GM21447 (cell line): ENCODE results near the gene PPARG.
"Not testable (repeated sequence)": the region's sequence is repeated elsewhere in the genome, so short reads cannot be mapped to it uniquely, and the experiment has no call there.

Experiments
- ATAC-seq: cut with Tn5 transposase; IDR thresholded peaks from one replicate; pipeline ENCODE4 v1.9.1; 2021; ENCODE audit not compliant: unreplicated experiment

PPARG gene

GRCh38 chr3:12288182-12289129 is at the start of gene PPARG:
Gene PPARG, plus strand, starts transcription at chr3:12289070. Its CDS starts 90,642 bp downstream, at chr3:12379712.
- no peak for ATAC-seq

GRCh38 chr3:12239301-12239700 is 49.6 kb upstream of the PPARG start:
- no peak for ATAC-seq

GRCh38 chr3:12242772-12243171 is 46.1 kb upstream of the PPARG start:
- ATAC-seq: no peak

- ATAC-seq: no peak
Observed at GRCh38 chr3:12246497-12247163, 42.2 kb upstream of the PPARG start.

DNA sequence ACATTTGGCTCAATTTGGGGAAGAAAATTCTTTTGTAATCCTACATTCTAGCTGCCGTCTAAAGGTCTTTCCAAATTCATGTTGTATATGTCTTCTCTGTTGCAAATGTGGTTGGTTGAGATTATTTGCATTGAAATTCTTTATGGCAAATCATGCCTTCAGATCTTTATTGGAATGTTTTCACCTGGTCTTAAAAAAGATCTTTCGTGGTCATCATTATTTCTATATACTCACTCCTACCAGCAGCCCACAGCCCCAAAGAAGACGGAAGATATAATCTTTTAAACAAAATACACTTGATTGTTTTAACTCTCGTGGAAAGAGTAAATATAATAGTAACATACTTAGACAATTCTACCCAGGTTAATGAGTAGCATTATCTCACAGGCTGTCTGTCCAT is 41.5 kb upstream of the PPARG start:
- no peak for ATAC-seq

- no peak for ATAC-seq
Observed at GRCh38 chr3:12249519-12249918, 39.4 kb upstream of the PPARG start.

- no peak for ATAC-seq
Observed at GRCh38 chr3:12252889-12253288, 36.0 kb upstream of the PPARG start.

DNA sequence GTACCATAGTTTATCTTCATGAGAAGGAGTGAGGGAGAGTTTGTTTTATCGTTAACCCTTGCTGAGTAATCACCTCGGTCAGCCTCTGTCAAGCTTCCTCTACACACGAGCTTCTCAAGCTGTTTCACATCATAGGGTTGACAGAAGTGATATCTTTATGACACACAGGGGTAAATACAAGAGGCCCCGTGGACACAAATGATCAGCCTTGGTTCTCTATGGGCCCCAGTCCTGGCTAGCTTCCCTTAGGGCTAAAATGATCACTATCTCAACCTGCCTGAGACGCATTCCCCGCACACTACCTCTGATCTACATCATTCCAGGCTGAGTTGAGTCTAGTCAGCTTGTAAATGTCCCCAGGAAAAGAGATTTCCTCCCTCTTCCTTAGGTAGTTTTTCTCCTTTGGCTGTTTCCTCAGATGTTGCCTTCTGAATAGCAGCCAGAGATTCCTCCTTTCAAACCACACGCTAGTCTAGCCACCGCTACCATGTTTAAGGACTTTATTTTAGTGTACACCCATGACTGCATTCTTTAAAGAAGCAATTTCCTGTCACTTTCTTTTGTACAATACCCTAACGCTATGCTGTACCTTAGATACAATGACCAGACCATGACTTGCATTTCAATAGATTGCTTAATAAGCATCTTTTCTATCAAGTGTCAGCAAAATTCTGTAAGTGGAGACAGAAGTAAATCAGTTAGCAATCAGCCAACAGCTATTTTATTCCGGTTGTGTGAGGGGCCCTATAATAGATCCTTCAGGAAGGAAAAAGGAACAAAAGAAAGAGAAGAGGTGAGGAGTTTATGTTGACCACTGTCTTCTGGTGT is 35.1 kb upstream of the PPARG start:
- no peak for ATAC-seq

DNA sequence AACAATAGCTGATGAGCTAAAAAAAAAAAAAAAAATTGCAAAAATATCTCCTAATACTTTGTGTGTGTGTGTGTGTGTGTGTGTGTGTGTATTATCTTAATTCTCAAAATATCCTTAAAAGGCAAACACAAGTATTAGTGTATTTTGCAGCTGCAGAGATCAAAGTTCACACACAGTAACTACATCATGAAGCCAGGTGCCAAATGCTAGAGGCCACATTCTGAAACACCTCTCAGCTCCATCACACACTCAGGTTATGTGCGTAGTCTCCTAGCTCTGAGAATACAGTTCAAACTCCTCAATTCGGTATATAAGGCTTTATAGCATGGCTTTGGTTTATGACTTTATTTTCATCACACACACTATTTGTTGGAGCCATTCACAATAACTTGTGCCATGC is 33.5 kb upstream of the PPARG start:
- ATAC-seq: no peak

DNA sequence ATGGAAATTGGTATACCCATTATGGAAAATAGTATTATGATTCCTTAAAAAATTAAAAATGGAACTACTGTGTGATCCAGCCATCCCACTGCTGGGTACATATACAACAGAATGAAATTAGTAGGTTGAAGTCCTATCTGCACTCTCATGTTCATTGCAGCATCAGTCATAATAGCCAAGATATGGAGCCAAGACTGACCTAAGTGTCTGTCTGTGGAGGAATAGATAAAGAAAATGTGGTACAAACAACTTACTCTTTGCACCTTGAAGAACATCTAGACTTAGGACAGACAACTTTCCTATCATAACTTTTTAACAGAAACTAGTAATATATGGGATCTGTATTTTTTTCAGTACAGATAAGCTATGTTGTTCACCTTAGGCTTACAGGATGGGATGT is 30.0 kb upstream of the PPARG start:
- ATAC-seq: no peak

DNA sequence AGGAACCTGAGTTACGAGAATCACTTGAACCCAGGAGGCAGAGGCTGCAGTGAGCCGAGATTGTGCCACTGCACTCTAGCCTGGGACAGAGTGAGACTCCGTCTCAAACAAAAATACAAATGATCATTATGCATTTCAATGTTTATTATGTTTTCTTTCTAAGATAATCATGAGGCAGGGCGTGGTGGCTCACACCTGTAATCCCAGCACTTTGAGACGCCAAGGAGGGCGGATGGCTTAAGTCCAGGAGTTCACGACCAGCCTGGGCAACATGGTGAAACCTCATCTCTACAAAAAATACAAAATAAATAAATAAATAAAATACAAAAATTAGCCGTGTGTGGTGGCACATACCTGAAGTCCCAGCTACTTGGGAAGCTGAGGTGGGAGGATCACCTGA is 26.7 kb upstream of the PPARG start:
- ATAC-seq: not testable (repeated sequence)

- ATAC-seq: no peak
Observed at GRCh38 chr3:12265508-12265907, 23.4 kb upstream of the PPARG start.

- ATAC-seq: no peak
Observed at GRCh38 chr3:12266038-12266437, 22.8 kb upstream of the PPARG start.

DNA sequence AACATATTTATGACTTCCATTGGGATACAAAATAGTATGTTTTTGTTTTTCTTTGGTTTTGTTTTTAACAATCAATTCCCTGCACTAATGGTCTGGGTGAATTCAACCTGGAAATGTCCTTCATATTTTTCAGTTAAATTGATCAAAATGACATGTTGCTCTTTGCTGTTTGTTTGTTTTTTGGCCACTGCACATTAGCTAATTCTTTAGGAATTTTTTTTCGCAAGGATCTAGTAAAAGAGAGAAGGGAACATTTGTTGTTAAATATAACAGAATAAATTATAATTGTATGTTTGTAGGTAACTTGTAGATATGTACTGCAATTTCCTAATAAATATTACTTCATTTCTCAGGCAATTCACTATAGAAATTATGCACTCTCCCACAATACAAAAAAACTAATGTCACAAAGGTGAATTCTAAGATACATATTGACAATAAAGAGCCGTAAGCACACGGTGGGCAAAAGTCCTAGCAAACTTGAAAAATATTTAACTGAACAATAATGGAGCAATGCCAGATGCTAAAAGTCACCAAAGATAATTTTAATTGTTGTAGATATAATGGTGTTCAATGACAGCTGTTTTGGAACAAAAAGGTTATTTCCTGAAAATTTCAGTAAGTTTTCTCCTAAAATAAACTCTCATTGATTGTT is 21.4 kb upstream of the PPARG start:
- no peak for ATAC-seq

GRCh38 chr3:12268049-12268735 is 20.7 kb upstream of the PPARG start:
- no peak for ATAC-seq

- ATAC-seq: no peak
Observed at GRCh38 chr3:12270976-12271375, 17.9 kb upstream of the PPARG start.

DNA sequence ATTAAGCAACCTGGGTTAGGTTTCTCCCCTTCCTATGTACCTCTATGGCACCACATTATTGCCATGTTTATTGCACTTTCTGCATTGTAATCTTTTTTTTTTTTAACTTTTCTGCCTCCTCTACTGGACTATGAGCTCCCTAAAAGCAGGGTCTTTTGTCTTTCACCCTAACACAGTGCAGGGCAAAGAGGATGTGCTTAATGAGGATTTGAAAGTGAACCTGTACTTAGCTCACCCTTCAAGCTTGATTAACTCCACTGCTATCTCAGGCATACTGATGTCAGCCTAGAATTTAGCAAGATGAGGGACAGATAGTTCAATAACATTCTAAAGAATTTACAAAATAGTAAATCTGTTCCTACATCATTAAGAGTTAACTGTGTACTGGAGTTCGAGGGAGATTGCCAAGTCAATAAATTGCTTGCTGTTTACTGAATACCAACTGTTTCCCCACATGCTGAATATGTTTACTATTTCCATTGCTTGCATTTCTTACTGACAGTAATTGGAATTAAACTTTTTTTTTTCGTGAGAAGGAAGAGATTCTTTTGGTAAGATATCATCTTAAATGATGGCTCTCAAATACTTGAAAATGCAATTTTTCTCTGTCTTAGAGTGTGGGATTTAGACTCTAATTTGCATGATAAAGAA is 15.7 kb upstream of the PPARG start:
- peak; percentile 99 for ATAC-seq

GRCh38 chr3:12275974-12276650 is 12.8 kb upstream of the PPARG start:
- no peak for ATAC-seq

DNA sequence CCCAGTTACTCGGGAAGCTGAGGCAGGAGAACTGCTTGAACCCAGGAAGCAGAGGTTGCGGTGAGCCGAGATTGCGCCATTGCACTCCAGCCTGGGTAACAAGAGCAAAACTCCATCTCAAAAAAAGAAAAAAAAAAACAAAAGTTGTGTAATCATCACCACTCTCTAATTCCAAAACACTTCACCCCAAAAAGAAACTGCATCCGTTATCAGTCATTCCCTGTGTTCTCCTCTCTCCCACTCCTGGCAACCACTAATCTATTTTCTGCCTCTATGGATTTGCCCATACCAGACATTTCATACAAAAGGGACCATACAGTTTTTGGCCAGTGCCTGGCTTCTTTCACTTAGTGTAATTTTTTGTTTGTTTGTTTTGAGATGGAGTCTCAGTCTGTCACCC is 12.0 kb upstream of the PPARG start:
- ATAC-seq: not testable (repeated sequence)
